ENCODE measurements around the gene TK1. TPM values are rescaled to one million over a fixed set of nuclear protein-coding genes. Genes with fewer than 3 reads are reported as not detected.

The TK1 gene
- total RNA-seq, 1 experiment from 2014 or later: 133 TPM

GRCh38 chr17:78205124-78205775 lies 18.4 kb upstream of the TK1 start:
- Histone ChIP-seq H3K27ac (ENCODE audit: low read depth, low read length, poor library complexity, severe bottlenecking) (no peak overlapping the region), H3K27me3 (replicated peaks; ENCODE audit: insufficient read depth, low read depth, low read length, poor library complexity) (no peaks in the 10 kb centered on the region), H3K36me3 (ENCODE audit: insufficient read depth, low read length, poor library complexity, severe bottlenecking) (peaks cover 10% of the 10 kb centered on the region), H3K4me1 (ENCODE audit: insufficient read depth, low read length, poor library complexity, severe bottlenecking) (no peaks in the 10 kb centered on the region), H3K4me3 (ENCODE audit: low read depth, low read length, poor library complexity, severe bottlenecking) (no peak overlapping the region), H3K9me3 (ENCODE audit: low read depth, low read length, poor library complexity, severe bottlenecking) (no peaks in the 10 kb centered on the region)
- ChIA-PET POLR2A (ENCODE audit: low non-redundant PET) (no interaction called here), CTCF (no interaction called here)
- DNase-seq (ENCODE audit: low spot score): no peak
- TF ChIP-seq CTCF (conservative IDR thresholded peaks at IDR 0.05; ENCODE audit: low read depth, low read length): no peak
- TF ChIP-seq EZH2 (IDR thresholded peaks at IDR 0.05; ENCODE audit: borderline replicate concordance, low read depth, low read length, poor library complexity, severe bottlenecking): no peak
- intact Hi-C loops (cut with micrococcal nuclease; ENCODE audit: unreplicated experiment): no loop called here
- no TSS peak for BruUV-seq (replicated peaks)

- CTCF ChIA-PET: interaction anchor here (0.6 kb wide), 1 partner anchor 28 kb away, joined by 4 read pairs; no protein-coding TSS in a partner anchor
- intact Hi-C loops (cut with micrococcal nuclease; ENCODE audit: unreplicated experiment): no loop called here
- BruUV-seq (replicated peaks): no TSS peak
Measured at GRCh38 chr17:78204387-78205123, 17.7 kb upstream of the TK1 start.

GRCh38 chr17:78202666-78203065 lies 15.8 kb upstream of the TK1 start:
- H3K9me3 ChIP-seq (ENCODE audit: low read depth, low read length, poor library complexity, severe bottlenecking): no peaks in the 10 kb centered on the region
- no peaks in the 10 kb centered on the region for H3K4me1 ChIP-seq (ENCODE audit: insufficient read depth, low read length, poor library complexity, severe bottlenecking)
- ChIA-PET CTCF (interaction anchor here (0.6 to 0.7 kb wide), 2 partner anchors 16 to 28 kb away, joined by 3 to 16 read pairs; no protein-coding TSS in a partner anchor), POLR2A (ENCODE audit: low non-redundant PET) (no interaction called here)
- H3K36me3 ChIP-seq (ENCODE audit: insufficient read depth, low read length, poor library complexity, severe bottlenecking): peaks cover 9% of the 10 kb centered on the region
- TF ChIP-seq CTCF (conservative IDR thresholded peaks at IDR 0.05; ENCODE audit: low read depth, low read length) (no peak), EZH2 (IDR thresholded peaks at IDR 0.05; ENCODE audit: borderline replicate concordance, low read depth, low read length, poor library complexity, severe bottlenecking) (no peak)
- DNase-seq (ENCODE audit: low spot score): no peak
- H3K27ac ChIP-seq (ENCODE audit: low read depth, low read length, poor library complexity, severe bottlenecking): no peak overlapping the region
- no peak overlapping the region for H3K4me3 ChIP-seq (ENCODE audit: low read depth, low read length, poor library complexity, severe bottlenecking)
- H3K27me3 ChIP-seq (replicated peaks; ENCODE audit: insufficient read depth, low read depth, low read length, poor library complexity): no peaks in the 10 kb centered on the region
- BruUV-seq (replicated peaks): no TSS peak
- intact Hi-C loops (cut with micrococcal nuclease; ENCODE audit: unreplicated experiment): no loop called here

More at GRCh38 chr17:78204387-78205123, 17.7 kb upstream of the TK1 start:
- TF ChIP-seq CTCF (conservative IDR thresholded peaks at IDR 0.05; ENCODE audit: low read depth, low read length) (no peak), EZH2 (IDR thresholded peaks at IDR 0.05; ENCODE audit: borderline replicate concordance, low read depth, low read length, poor library complexity, severe bottlenecking) (no peak)
- Histone ChIP-seq H3K9me3 (ENCODE audit: low read depth, low read length, poor library complexity, severe bottlenecking) (no peaks in the 10 kb centered on the region), H3K4me3 (ENCODE audit: low read depth, low read length, poor library complexity, severe bottlenecking) (no peak overlapping the region), H3K27ac (ENCODE audit: low read depth, low read length, poor library complexity, severe bottlenecking) (no peak overlapping the region), H3K27me3 (replicated peaks; ENCODE audit: insufficient read depth, low read depth, low read length, poor library complexity) (no peaks in the 10 kb centered on the region), H3K36me3 (ENCODE audit: insufficient read depth, low read length, poor library complexity, severe bottlenecking) (peaks cover 10% of the 10 kb centered on the region), H3K4me1 (ENCODE audit: insufficient read depth, low read length, poor library complexity, severe bottlenecking) (no peaks in the 10 kb centered on the region)
- POLR2A ChIA-PET (ENCODE audit: low non-redundant PET): no interaction called here
- no peak for DNase-seq (ENCODE audit: low spot score)

Measured in A673 (cell line).